GM12864 (cell line): ENCODE data around the gene RNU6-9.

Source experiments
- DNase-seq: peaks from one replicate; pipeline ENCODE4 v3.0.0-alpha.2; 2011; ENCODE audit warnings: low read depth
- H3K4me3 ChIP-seq: 2 replicates; pipeline ENCODE4 v1.5.1; 2011; ENCODE audit warnings: mild to moderate bottlenecking, low read depth, low read length, control low read depth
- TF ChIP-seq, protein P1 (sequence below): IDR thresholded peaks from 2 replicates; pipeline ENCODE4 v1.5.1; 2011; ENCODE audit warnings: low read depth, mild to moderate bottlenecking, moderate library complexity, low read length, control low read depth, inconsistent platforms; ENCODE audit errors: missing control alignments

The RNU6-9 gene

DNA sequence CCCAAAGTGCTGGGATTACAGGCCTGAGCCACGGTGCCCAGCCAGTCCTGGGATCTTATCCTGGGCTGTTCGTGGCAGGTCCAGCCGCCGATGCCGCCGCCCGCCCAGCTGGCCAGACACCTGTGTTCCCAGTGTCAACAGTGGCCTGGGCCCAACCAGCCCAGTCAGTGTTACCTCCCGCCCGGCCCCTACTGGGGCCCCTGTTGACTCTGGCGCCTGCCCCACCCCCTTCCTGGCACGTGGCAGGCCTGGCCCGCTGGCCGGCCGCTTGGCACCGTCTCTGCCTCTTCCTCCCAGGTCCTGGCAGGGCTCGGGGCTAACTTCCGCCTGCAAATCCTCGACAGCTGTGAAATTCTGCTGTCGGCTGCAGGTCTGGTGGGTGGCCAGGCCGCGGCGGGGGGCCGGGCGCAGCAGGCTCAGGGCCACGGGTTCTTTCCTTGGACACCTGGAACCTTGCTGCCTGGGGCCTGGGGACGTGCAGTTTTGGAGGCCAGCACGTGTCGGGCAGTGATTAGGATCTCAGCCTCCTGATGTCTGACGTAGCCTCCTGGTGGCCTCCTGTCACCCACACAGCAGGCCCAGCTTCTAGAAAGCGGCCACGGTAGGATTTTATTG lies 41.7 kb downstream of the RNU6-9 start:
- TF ChIP-seq, protein P1, sequence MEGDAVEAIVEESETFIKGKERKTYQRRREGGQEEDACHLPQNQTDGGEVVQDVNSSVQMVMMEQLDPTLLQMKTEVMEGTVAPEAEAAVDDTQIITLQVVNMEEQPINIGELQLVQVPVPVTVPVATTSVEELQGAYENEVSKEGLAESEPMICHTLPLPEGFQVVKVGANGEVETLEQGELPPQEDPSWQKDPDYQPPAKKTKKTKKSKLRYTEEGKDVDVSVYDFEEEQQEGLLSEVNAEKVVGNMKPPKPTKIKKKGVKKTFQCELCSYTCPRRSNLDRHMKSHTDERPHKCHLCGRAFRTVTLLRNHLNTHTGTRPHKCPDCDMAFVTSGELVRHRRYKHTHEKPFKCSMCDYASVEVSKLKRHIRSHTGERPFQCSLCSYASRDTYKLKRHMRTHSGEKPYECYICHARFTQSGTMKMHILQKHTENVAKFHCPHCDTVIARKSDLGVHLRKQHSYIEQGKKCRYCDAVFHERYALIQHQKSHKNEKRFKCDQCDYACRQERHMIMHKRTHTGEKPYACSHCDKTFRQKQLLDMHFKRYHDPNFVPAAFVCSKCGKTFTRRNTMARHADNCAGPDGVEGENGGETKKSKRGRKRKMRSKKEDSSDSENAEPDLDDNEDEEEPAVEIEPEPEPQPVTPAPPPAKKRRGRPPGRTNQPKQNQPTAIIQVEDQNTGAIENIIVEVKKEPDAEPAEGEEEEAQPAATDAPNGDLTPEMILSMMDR, result no peak
- H3K4me3 ChIP-seq, result no peak overlapping the region
- no peak for DNase-seq

DNA sequence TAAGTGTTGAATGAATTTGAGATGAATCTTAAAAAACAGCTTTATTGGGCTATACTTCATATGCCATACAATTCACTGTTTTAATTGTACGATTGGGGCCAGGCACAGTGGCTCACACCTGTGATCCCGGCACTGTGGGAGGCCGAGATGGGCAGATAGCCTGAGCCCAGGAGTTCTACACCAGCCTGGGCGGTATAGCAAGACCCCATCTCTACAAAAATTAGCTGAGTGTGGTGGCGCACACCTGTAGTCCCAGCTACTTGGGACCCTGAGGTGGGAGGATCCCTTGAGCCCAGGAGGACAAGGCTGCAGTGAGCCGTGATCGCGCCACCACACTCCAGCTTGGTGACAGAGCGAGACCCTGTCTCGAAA lies 42.9 kb downstream of the RNU6-9 start:
- H3K4me3 ChIP-seq, result no peak overlapping the region
- no peak for DNase-seq
- TF ChIP-seq, protein P1, result no peak

DNA sequence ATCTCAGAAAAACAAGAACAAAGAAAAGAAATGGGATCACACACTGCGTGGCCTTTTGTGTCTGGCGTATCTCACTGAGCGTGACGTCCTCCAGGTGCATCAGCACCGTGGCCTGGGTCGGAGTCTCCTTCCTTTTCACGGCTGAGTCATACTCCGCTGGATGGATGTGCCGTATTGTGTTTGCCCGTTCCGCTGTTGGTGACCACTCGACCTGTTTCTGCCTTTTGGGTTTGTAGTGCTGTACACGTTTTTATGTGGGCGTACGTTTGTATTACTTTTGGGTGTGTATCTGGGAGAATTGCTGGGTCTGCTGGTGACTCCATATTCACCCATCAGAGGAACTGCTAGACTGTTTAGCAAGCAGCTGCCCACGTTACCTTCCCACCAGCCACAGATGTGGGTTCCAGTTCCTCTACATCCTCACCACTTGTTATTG lies 44.0 kb downstream of the RNU6-9 start:
- TF ChIP-seq, protein P1, result no peak
- peak; percentile 74 for DNase-seq
- H3K4me3 ChIP-seq, result no peak overlapping the region

DNA sequence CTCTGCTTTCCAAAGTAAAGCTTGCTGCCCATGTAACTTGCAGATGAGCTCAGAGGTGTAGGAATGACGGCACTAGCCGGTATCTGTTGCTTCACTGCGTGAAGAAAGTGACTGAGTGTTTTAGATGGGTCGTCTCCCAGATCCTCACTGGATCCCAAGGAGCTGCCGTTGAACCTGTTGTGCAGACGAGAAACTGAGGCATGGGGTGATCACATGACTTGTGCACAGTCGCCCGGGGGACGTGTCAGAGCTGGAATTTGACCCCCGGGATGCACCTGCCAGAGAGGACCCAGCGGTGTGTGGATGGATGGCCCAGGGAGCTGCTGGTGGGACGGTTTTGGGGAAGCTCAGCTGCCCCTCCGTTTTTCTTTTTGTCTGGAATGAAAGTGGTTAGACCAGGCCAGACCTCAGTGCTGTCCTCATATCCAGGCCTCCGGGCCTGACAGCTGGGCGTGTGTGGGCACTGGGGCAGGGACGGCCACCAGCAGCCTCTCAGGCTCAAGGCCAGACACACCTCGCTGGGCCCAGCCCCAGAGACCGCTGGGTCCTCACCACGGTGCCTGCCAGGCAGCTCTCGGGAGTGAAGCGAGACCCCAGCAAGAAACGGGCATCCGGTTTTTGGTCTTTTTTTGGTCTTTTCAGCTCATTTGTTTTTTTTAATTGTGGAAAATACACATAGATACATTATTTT lies 45.1 kb downstream of the RNU6-9 start:
- DNase-seq, result no peak
- TF ChIP-seq, protein P1, result no peak
- no peak overlapping the region for H3K4me3 ChIP-seq

DNA sequence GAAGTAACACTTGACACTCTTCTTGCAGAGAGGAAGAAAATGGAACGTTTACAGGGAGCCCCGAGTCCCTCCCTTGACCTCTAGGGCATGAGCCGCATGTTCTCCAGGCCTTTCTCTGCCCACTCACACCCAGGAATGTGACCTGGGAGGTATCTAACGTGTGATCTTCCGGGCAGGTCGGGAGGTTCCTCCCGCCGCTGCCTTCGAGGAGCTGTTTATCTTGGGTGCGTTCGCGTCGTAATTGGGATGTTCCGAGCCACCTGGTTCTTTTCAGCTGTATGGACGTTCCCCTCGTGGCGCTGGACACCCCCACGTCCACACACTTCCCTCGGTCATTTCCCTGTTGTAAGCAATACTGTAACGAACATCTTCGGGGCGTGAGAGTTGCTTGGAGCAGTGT lies 46.2 kb downstream of the RNU6-9 start:
- no peak overlapping the region for H3K4me3 ChIP-seq
- TF ChIP-seq, protein P1, result no peak
- no peak for DNase-seq

DNA sequence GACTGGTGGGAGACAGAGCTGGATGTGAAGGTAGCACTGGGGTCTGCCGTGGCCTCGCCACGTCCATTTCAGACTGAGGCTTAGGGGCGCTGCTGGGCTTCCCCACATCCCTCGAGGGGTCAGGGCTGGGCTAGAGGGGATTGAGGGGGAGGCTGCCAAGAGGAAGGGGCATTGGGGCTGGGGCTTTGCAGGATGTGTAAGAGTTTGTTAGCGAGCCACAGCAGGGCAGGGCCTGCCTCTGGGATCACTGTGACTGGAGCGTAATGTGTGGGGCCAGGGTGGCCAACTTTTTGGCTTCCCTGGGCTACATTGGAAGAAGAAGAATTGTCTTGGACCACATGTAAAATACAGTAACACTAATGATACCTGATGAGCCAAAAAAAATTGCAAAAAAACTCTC lies 46.6 kb downstream of the RNU6-9 start:
- no peak overlapping the region; the same call in 1 of the 2 replicates for H3K4me3 ChIP-seq
- DNase-seq, result no peak
- TF ChIP-seq, protein P1, result no peak
